SK-N-SH (cell line): ENCODE results near the gene GLT6D1. TPM values are rescaled to one million over a fixed set of nuclear protein-coding genes. Genes with fewer than 3 reads are reported as not detected.

Experiments used
- CTCF ChIA-PET: fragments of 300-600, 350-600 bp; formaldehyde crosslinking; extraction: SDS; loops from one replicate; lab custom pipeline; 2021; lab: Yijun Ruan, JAX
- POLR2A ChIA-PET: fragments of 350-600 bp; sonication (Branson Sonifier 250); formaldehyde crosslinking; extraction: SDS; loops from one replicate; lab custom pipeline; 2020; ENCODE audit warnings: antibody characterized with exemption, inconsistent platforms; lab: Yijun Ruan, JAX
- DNase-seq: peaks from one replicate; pipeline ENCODE4 v3.0.0; 2012
- H2AFZ ChIP-seq: fragments of 200-600 bp; sonication (generic); 2 replicates; pipeline ENCODE4 v1.8.1; 2016; ENCODE audit warnings: antibody characterized with exemption, mild to moderate bottlenecking, low read depth
- H3F3A ChIP-seq: fragments of 200-600 bp; sonication (generic); replicated peaks from 2 replicates; pipeline ENCODE3; 2016; ENCODE audit warnings: antibody characterized with exemption, mild to moderate bottlenecking; ENCODE audit not compliant: insufficient read depth
- H3K27ac ChIP-seq, 2 experiments: fragments of 200-500 bp in 1 of 2; fragments of 200-600 bp in 1 of 2; sonication (Bioruptor generic) in 1 of 2; sonication (generic), shearing (Covaris generic) in 1 of 2; 2 replicates each; pipeline versions ENCODE4 v1.5.1 to v1.6.1; 2014 to 2016; ENCODE audit warnings: low read depth in 2 of 2, inconsistent platforms in 1 of 2, low read length in 1 of 2, mild to moderate bottlenecking in 1 of 2, mixed read lengths in 1 of 2
- H3K27me3 ChIP-seq: fragments of 200-600 bp; sonication (generic), shearing (Covaris generic); 2 replicates; pipeline ENCODE4 v1.6.1; 2016; ENCODE audit warnings: mixed run types; ENCODE audit not compliant: insufficient read depth
- H3K36me3 ChIP-seq, 2 experiments: fragments of 200-500 bp in 1 of 2; fragments of 200-600 bp in 1 of 2; sonication (Bioruptor generic) in 1 of 2; sonication (generic) in 1 of 2; replicated peaks in 1 of 2; 2 replicates each; pipeline versions ENCODE3 to v1.5.1; 2014 to 2016; ENCODE audit warnings: low read length in 1 of 2, mild to moderate bottlenecking in 1 of 2; ENCODE audit not compliant: insufficient read depth in 2 of 2, control insufficient read depth in 1 of 2
- H3K4me1 ChIP-seq, 2 experiments: fragments of 200-500 bp in 1 of 2; fragments of 200-600 bp in 1 of 2; sonication (Bioruptor generic) in 1 of 2; sonication (generic), shearing (Covaris generic) in 1 of 2; 2 replicates each; pipeline versions ENCODE4 v1.5.1 to v1.6.1; 2014 to 2016; ENCODE audit warnings: low read depth in 1 of 2, low read length in 1 of 2, mixed run types in 1 of 2; ENCODE audit not compliant: insufficient read depth in 2 of 2, control insufficient read depth in 1 of 2
- H3K4me2 ChIP-seq: fragments of 200-600 bp; sonication (generic), shearing (Covaris generic); 2 replicates; pipeline ENCODE4 v1.6.1; 2017; ENCODE audit warnings: mixed run types
- H3K4me3 ChIP-seq, 2 experiments: fragments of 200-500 bp in 1 of 2; fragments of 200-600 bp in 1 of 2; sonication (Bioruptor generic) in 1 of 2; sonication (generic), shearing (Covaris generic) in 1 of 2; 2 replicates each; pipeline versions ENCODE4 v1.5.1 to v1.8.1; 2014 to 2016; ENCODE audit warnings: low read depth in 2 of 2, inconsistent platforms in 1 of 2, low read length in 1 of 2, mild to moderate bottlenecking in 1 of 2, mixed read lengths in 1 of 2, moderate library complexity in 1 of 2
- H3K79me2 ChIP-seq: fragments of 200-600 bp; sonication (generic); 2 replicates; pipeline ENCODE4 v1.8.1; 2017; ENCODE audit warnings: mild to moderate bottlenecking; ENCODE audit not compliant: insufficient read depth
- H3K9ac ChIP-seq: fragments of 200-600 bp; sonication (generic); 2 replicates; pipeline ENCODE4 v1.6.1; 2017; ENCODE audit warnings: mixed run types
- H3K9me2 ChIP-seq: fragments of 200-600 bp; sonication (generic); 2 replicates; pipeline ENCODE4 v1.6.1; 2017; ENCODE audit warnings: mixed run types
- H3K9me3 ChIP-seq: fragments of 200-600 bp; sonication (generic); 2 replicates; pipeline ENCODE4 v1.6.1; 2017; ENCODE audit warnings: mixed run types, mild to moderate bottlenecking, moderate library complexity
- H4K20me1 ChIP-seq: fragments of 200-600 bp; sonication (generic); 2 replicates; pipeline ENCODE4 v1.6.1; 2017; ENCODE audit warnings: mild to moderate bottlenecking, mixed run types; ENCODE audit not compliant: insufficient read depth
- CTCF ChIP-seq: fragments of 200-600 bp; sonication (generic); IDR thresholded peaks from 2 replicates; pipeline ENCODE4 v1.6.1; 2017; ENCODE audit warnings: antibody characterized with exemption, mild to moderate bottlenecking, moderate library complexity
- FOXJ3 ChIP-seq: sonication (generic); formaldehyde crosslinking; IDR thresholded peaks from 2 replicates; pipeline ENCODE4 v1.5.1; 2020; ENCODE audit warnings: mild to moderate bottlenecking, missing genetic modification reagents
- MEF2A ChIP-seq: IDR thresholded peaks from 2 replicates; pipeline ENCODE4 v1.4.0; 2012; ENCODE audit warnings: low read depth, borderline replicate concordance
- POLR2AphosphoS5 ChIP-seq: IDR thresholded peaks from 2 replicates; pipeline ENCODE4 v1.6.1; 2012; ENCODE audit warnings: low read depth, low read length
- RFX5 ChIP-seq: IDR thresholded peaks from 2 replicates; pipeline ENCODE4 v1.6.1; 2012; ENCODE audit warnings: mild to moderate bottlenecking, improper control_type of control experiment, low read length
- TCF12 ChIP-seq: IDR thresholded peaks from 2 replicates; pipeline ENCODE4 v1.4.0; 2012
- TEAD4 ChIP-seq: IDR thresholded peaks from 2 replicates; pipeline ENCODE4 v1.4.0; 2012; ENCODE audit warnings: mild to moderate bottlenecking, borderline replicate concordance; ENCODE audit not compliant: insufficient read depth
- YY1 ChIP-seq: IDR thresholded peaks from 2 replicates; pipeline ENCODE4 v1.4.0; 2012; ENCODE audit warnings: low read depth, mild to moderate bottlenecking
- WGBS: methylation state at CpG from one replicate; pipeline ENCODE4 v1.1.6; 2017; ENCODE audit warnings: low lambda C conversion rate; 5-methylcytosine and 5-hydroxymethylcytosine counted together
- polyA plus RNA-seq, 3 experiments: library from polyadenylated mRNA; depleted of rRNA; stranded (reverse); fragments of >200 nt; gene quantifications; 2 replicates each; pipeline ENCODE4 v1.2.3, GENCODE V29; 2012
- TF ChIP-seq, protein P1 (sequence below): IDR thresholded peaks from 2 replicates; pipeline ENCODE4; 2012
- TF ChIP-seq, protein P2 (sequence below): IDR thresholded peaks from 2 replicates; pipeline ENCODE4 v1.6.1; 2012; ENCODE audit warnings: mild to moderate bottlenecking, low read depth, low read length, moderate library complexity

The GLT6D1 gene
- polyA plus RNA-seq, 1 of the 3 experiments (the other 2 are of a cell fraction) = not detected

- TF ChIP-seq CTCF (no peak), TCF12 (no peak), YY1 (no peak), MEF2A (no peak)
Measured at GRCh38 chr9:135684691-135685090, 45.4 kb upstream of the GLT6D1 start (continued).

- H3K4me2 ChIP-seq = no peak overlapping the region
- POLR2A ChIA-PET = no interaction called here
- H3K4me3 ChIP-seq = no peak overlapping the region
- WGBS = 27% methylated on average over 4 of the region's 15 CpGs
- H3K9me2 ChIP-seq = no peaks in the 10 kb centered on the region
- TF ChIP-seq FOXJ3 (CRISPR knock-in tag) = no peak
- no peak for TF ChIP-seq TEAD4
- TF ChIP-seq POLR2AphosphoS5 = no peak
- no peaks in the 10 kb centered on the region for H3K27me3 ChIP-seq
- no peak overlapping the region for H2AFZ ChIP-seq
- H3K9me3 ChIP-seq = no peaks in the 10 kb centered on the region
- CTCF ChIA-PET = no interaction called here
- no peaks in the 10 kb centered on the region for H3K36me3 ChIP-seq
- H3K4me1 ChIP-seq = no peaks in the 10 kb centered on the region
- no peaks in the 10 kb centered on the region for H3F3A ChIP-seq
- H3K27ac ChIP-seq = no peak overlapping the region
- no peak overlapping the region for H3K9ac ChIP-seq
- H4K20me1 ChIP-seq = no peaks in the 10 kb centered on the region
- H3K79me2 ChIP-seq = no peaks in the 10 kb centered on the region
- no peak for DNase-seq
Measured at GRCh38 chr9:135683401-135684034, 44.2 kb upstream of the GLT6D1 start.

DNA sequence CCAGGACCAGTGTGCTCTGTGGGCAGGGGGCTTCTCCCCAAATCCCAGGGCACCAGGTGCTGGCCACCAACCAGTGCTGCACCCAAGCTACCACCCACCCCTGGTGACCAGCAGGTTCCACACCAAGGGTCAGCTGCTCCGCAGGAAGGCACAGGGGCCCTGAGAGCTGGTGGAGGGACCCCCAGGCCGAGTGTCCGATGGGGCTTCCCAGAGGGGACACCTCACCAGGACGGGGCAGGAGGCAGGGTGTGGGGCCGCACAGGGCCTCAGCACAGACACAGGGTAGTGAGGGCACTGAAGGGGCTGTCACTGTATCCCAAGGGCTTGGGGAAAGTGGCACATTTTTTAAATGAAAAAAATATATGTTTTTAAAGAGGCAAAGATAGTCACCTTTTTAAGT, 41.8 kb upstream of the GLT6D1 start:
- POLR2A ChIA-PET = no interaction called here
- Histone ChIP-seq H3K9ac (no peak overlapping the region), H3K36me3 (no peaks in the 10 kb centered on the region), H3K4me2 (no peak overlapping the region), H3K4me3 (no peak overlapping the region), H3K9me3 (no peaks in the 10 kb centered on the region), H3K27me3 (no peaks in the 10 kb centered on the region), H3K4me1 (no peaks in the 10 kb centered on the region), H4K20me1 (no peaks in the 10 kb centered on the region), H3F3A (no peaks in the 10 kb centered on the region), H3K79me2 (no peaks in the 10 kb centered on the region), H2AFZ (no peak overlapping the region), H3K27ac (no peak overlapping the region), H3K9me2 (no peaks in the 10 kb centered on the region)
- 68% methylated on average over 5 of the region's 5 CpGs for WGBS
- no peak for DNase-seq
- CTCF ChIA-PET = interaction anchor here (1.0 kb wide), 1 partner anchor 22 kb away, joined by 5 read pairs; no protein-coding TSS in a partner anchor
- no peak for TF ChIP-seq RFX5
- TF ChIP-seq, protein P1, sequence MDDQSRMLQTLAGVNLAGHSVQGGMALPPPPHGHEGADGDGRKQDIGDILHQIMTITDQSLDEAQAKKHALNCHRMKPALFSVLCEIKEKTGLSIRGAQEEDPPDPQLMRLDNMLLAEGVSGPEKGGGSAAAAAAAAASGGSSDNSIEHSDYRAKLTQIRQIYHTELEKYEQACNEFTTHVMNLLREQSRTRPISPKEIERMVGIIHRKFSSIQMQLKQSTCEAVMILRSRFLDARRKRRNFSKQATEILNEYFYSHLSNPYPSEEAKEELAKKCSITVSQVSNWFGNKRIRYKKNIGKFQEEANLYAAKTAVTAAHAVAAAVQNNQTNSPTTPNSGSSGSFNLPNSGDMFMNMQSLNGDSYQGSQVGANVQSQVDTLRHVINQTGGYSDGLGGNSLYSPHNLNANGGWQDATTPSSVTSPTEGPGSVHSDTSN = no peak
- TF ChIP-seq, protein P2, sequence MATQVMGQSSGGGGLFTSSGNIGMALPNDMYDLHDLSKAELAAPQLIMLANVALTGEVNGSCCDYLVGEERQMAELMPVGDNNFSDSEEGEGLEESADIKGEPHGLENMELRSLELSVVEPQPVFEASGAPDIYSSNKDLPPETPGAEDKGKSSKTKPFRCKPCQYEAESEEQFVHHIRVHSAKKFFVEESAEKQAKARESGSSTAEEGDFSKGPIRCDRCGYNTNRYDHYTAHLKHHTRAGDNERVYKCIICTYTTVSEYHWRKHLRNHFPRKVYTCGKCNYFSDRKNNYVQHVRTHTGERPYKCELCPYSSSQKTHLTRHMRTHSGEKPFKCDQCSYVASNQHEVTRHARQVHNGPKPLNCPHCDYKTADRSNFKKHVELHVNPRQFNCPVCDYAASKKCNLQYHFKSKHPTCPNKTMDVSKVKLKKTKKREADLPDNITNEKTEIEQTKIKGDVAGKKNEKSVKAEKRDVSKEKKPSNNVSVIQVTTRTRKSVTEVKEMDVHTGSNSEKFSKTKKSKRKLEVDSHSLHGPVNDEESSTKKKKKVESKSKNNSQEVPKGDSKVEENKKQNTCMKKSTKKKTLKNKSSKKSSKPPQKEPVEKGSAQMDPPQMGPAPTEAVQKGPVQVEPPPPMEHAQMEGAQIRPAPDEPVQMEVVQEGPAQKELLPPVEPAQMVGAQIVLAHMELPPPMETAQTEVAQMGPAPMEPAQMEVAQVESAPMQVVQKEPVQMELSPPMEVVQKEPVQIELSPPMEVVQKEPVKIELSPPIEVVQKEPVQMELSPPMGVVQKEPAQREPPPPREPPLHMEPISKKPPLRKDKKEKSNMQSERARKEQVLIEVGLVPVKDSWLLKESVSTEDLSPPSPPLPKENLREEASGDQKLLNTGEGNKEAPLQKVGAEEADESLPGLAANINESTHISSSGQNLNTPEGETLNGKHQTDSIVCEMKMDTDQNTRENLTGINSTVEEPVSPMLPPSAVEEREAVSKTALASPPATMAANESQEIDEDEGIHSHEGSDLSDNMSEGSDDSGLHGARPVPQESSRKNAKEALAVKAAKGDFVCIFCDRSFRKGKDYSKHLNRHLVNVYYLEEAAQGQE = no peak
